Activated T-cell treated with anti-CD3 and anti-CD28 coated beads, Interleukin-2, amount 50 U/mL, for 72 hours (primary cell): ENCODE results near the gene NOD1. TPM values are rescaled to one million over a fixed set of nuclear protein-coding genes. Genes with fewer than 3 reads are reported as not detected.

Experiments used
- total RNA-seq, 2 donors: library from RNA; stranded (reverse); gene quantifications; one replicate each; pipeline ENCODE4 v1.2.3, GENCODE V29; 2022

The NOD1 gene
- total RNA-seq, 2 donors from 2014 or later = 16.0 to 17.8 TPM

Other genes with a start within 250 kb of the NOD1 start
- gene ZNRF2, start 194.2 kb downstream of the NOD1 start, total RNA-seq = 10 to 100 TPM; 18.3 to 19.6 TPM
- 10 to 100 TPM; 65.7 to 84.4 TPM for gene GGCT, start 26.0 kb upstream of the NOD1 start, total RNA-seq
- 100 to 1,000 TPM; 526 to 609 TPM for gene GARS1, start 116.1 kb upstream of the NOD1 start, total RNA-seq
- gene CRHR2, start 203.7 kb upstream of the NOD1 start, total RNA-seq = not detected